GM18868 (cell line): ENCODE results near the gene TRABD2B.

Experiments used
- ATAC-seq: cut with Tn5 transposase; IDR thresholded peaks from one replicate; pipeline ENCODE4 v1.9.1; 2021; ENCODE audit warnings: mild to moderate bottlenecking, moderate library complexity; ENCODE audit not compliant: unreplicated experiment

The TRABD2B gene

GRCh38 chr1:47764461-47765046, 232.6 kb downstream of the TRABD2B start:
- ATAC-seq: no peak

- no peak for ATAC-seq
Measured at GRCh38 chr1:47763591-47764171, 233.5 kb downstream of the TRABD2B start.

GRCh38 chr1:47761974-47762373, 235.2 kb downstream of the TRABD2B start:
- peak; percentile 55 for ATAC-seq

GRCh38 chr1:47761201-47761930, 235.8 kb downstream of the TRABD2B start:
- no peak for ATAC-seq

GRCh38 chr1:47759936-47760629, 237.1 kb downstream of the TRABD2B start:
- no peak for ATAC-seq

- no peak for ATAC-seq
Measured at GRCh38 chr1:47759251-47759935, 237.8 kb downstream of the TRABD2B start.

GRCh38 chr1:47758341-47759250, 238.6 kb downstream of the TRABD2B start:
- ATAC-seq: no peak

GRCh38 chr1:47757226-47757975, 239.8 kb downstream of the TRABD2B start:
- no peak for ATAC-seq

- no peak for ATAC-seq
Measured at GRCh38 chr1:47756411-47756810, 240.8 kb downstream of the TRABD2B start.

- no peak for ATAC-seq
Measured at GRCh38 chr1:47756006-47756405, 241.2 kb downstream of the TRABD2B start.

GRCh38 chr1:47755101-47755990, 241.8 kb downstream of the TRABD2B start:
- peak; percentile 43 for ATAC-seq

GRCh38 chr1:47754221-47754620, 243.0 kb downstream of the TRABD2B start:
- ATAC-seq: no peak

GRCh38 chr1:47753808-47754207, 243.4 kb downstream of the TRABD2B start:
- ATAC-seq: peak; percentile 81

GRCh38 chr1:47752559-47752958, 244.6 kb downstream of the TRABD2B start:
- ATAC-seq: no peak

- ATAC-seq: no peak
Measured at GRCh38 chr1:47751996-47752451, 245.2 kb downstream of the TRABD2B start.

- ATAC-seq: no peak
Measured at GRCh38 chr1:47751193-47751592, 246.0 kb downstream of the TRABD2B start.

GRCh38 chr1:47745715-47746609, 251.2 kb downstream of the TRABD2B start:
- peak; percentile 39 for ATAC-seq
